ENCODE data around the gene JAM2. TPM values are rescaled to one million over a fixed set of nuclear protein-coding genes. Genes with fewer than 3 reads are reported as not detected.

JAM2 gene
- total RNA-seq, 1 experiment from 2014 or later, result 0.15 TPM

- Histone ChIP-seq H3K9me2 (ENCODE audit: insufficient read depth) (no peaks in the 10 kb centered on the region), H3K4me1 (ENCODE audit: control insufficient read depth in 1 of 2, insufficient read depth in 2 of 2, low read length in 2 of 2) (no peaks in the 10 kb centered on the region), H3K79me2 (ENCODE audit: insufficient read depth, low read length) (no peaks in the 10 kb centered on the region), H3K36me3 (ENCODE audit: control insufficient read depth in 1 of 2, insufficient read depth in 2 of 2, low read length in 2 of 2) (no peaks in the 10 kb centered on the region), H2AFZ (ENCODE audit: low read depth, low read length, poor library complexity, severe bottlenecking) (no peak overlapping the region), H3K27ac (ENCODE audit: low read depth, low read length) (no peak overlapping the region), H3K9me3 (ENCODE audit: control insufficient read depth in 1 of 2, insufficient read depth in 1 of 2, low read depth in 1 of 2, low read length in 2 of 2) (no peaks in the 10 kb centered on the region), H4K20me1 (ENCODE audit: insufficient read depth) (no peaks in the 10 kb centered on the region), H3K4me2 (ENCODE audit: low read length) (no peak overlapping the region), H3K9ac (ENCODE audit: low read length) (no peak overlapping the region), H3K27me3 (ENCODE audit: insufficient read depth, low read length) (no peaks in the 10 kb centered on the region), H3K4me3 (replicated peaks in 1 of 2; ENCODE audit: low read depth in 1 of 2, low read length in 2 of 2) (no peak overlapping the region)
- RAD21 ChIA-PET (ENCODE audit: low non-redundant PET in 1 of 2, low total read pairs in 2 of 2, uncharacterized antibody in 2 of 2, unreplicated experiment in 2 of 2), result no interaction called here
- DNase-seq (ENCODE audit: low read depth, low spot score) (no peak), ATAC-seq (no peak)
- intact Hi-C loops (cut with micrococcal nuclease), result no loop called here
- CTCF ChIA-PET, result no interaction called here
- POLR2A ChIA-PET, result no interaction called here
- no TSS peak for BruUV-seq (replicated peaks)
- TF ChIP-seq POLR2A (IDR thresholded peaks at IDR 0.05; ENCODE audit: borderline replicate concordance, extremely low read depth, insufficient read depth, insufficient read length), result no peak
- no peak for TF ChIP-seq CBX3 (IDR thresholded peaks at IDR 0.05; ENCODE audit: low read depth)
- TF ChIP-seq FOSL1 (IDR thresholded peaks at IDR 0.05; ENCODE audit: low read depth), result no peak
- no peak for TF ChIP-seq TCF7L2 (IDR thresholded peaks at IDR 0.05; ENCODE audit: borderline replicate concordance, extremely low read depth, insufficient read depth, insufficient read length)
- no peak for TF ChIP-seq SIN3A (IDR thresholded peaks at IDR 0.05; ENCODE audit: low read depth)
- TF ChIP-seq RAD21 (IDR thresholded peaks at IDR 0.05; ENCODE audit: low read depth), result no peak
- TF ChIP-seq ZFX (IDR thresholded peaks at IDR 0.05), result no peak
- TF ChIP-seq ELF1 (IDR thresholded peaks at IDR 0.05; ENCODE audit: borderline replicate concordance, low read depth), result no peak
These were observed 19.9 kb upstream of the JAM2 start for GRCh38 chr21:25619198-25619597.

GRCh38 chr21:25624511-25624910 is 14.5 kb upstream of the JAM2 start:
- intact Hi-C loops (cut with micrococcal nuclease), result no loop called here
- Histone ChIP-seq H3K4me3 (replicated peaks in 1 of 2; ENCODE audit: low read depth in 1 of 2, low read length in 2 of 2) (no peak overlapping the region), H4K20me1 (ENCODE audit: insufficient read depth) (no peaks in the 10 kb centered on the region), H3K36me3 (ENCODE audit: control insufficient read depth in 1 of 2, insufficient read depth in 2 of 2, low read length in 2 of 2) (no peaks in the 10 kb centered on the region), H2AFZ (ENCODE audit: low read depth, low read length, poor library complexity, severe bottlenecking) (no peak overlapping the region), H3K79me2 (ENCODE audit: insufficient read depth, low read length) (no peaks in the 10 kb centered on the region), H3K4me1 (ENCODE audit: control insufficient read depth in 1 of 2, insufficient read depth in 2 of 2, low read length in 2 of 2) (no peaks in the 10 kb centered on the region), H3K9ac (ENCODE audit: low read length) (no peak overlapping the region), H3K9me3 (ENCODE audit: control insufficient read depth in 1 of 2, insufficient read depth in 1 of 2, low read depth in 1 of 2, low read length in 2 of 2) (no peaks in the 10 kb centered on the region), H3K27ac (ENCODE audit: low read depth, low read length) (no peak overlapping the region), H3K4me2 (ENCODE audit: low read length) (no peak overlapping the region), H3K9me2 (ENCODE audit: insufficient read depth) (no peaks in the 10 kb centered on the region), H3K27me3 (ENCODE audit: insufficient read depth, low read length) (no peaks in the 10 kb centered on the region)
- DNase-seq (ENCODE audit: low read depth, low spot score) (no peak), ATAC-seq (no peak)
- ChIA-PET RAD21 (ENCODE audit: low non-redundant PET in 1 of 2, low total read pairs in 2 of 2, uncharacterized antibody in 2 of 2, unreplicated experiment in 2 of 2) (no interaction called here), POLR2A (no interaction called here), CTCF (no interaction called here)
- no TSS peak for BruUV-seq (replicated peaks)
- TF ChIP-seq ELF1 (IDR thresholded peaks at IDR 0.05; ENCODE audit: borderline replicate concordance, low read depth) (no peak), ZFX (IDR thresholded peaks at IDR 0.05) (no peak), REST (IDR thresholded peaks at IDR 0.05; ENCODE audit: low read depth) (no peak), SIN3A (IDR thresholded peaks at IDR 0.05; ENCODE audit: low read depth) (no peak), YY1 (IDR thresholded peaks at IDR 0.05; ENCODE audit: extremely low read depth, insufficient replicate concordance, low read depth, low read length) (no peak), SP1 (IDR thresholded peaks at IDR 0.05; ENCODE audit: low read depth) (no peak), FOSL1 (IDR thresholded peaks at IDR 0.05; ENCODE audit: low read depth) (no peak), EZH2phosphoT487 (IDR thresholded peaks at IDR 0.05; ENCODE audit: borderline replicate concordance) (no peak), ZBTB33 (IDR thresholded peaks at IDR 0.05; ENCODE audit: extremely low read depth, insufficient replicate concordance, low read length) (no peak)

Measured in HCT116 (cell line).